GM23248 (cell line): ENCODE data around the gene SCAF11. TPM values are rescaled to one million over a fixed set of nuclear protein-coding genes. Genes with fewer than 3 reads are reported as not detected.
"Not testable (repeated sequence)": the region's sequence is repeated elsewhere in the genome, so short reads cannot be mapped to it uniquely, and the experiment has no call there.

Experiments
- DNase-seq: peaks from one replicate; pipeline ENCODE4 v3.0.0-alpha.2; 2015
- H2AFZ ChIP-seq: fragments of 200-600 bp; sonication (generic); 2 replicates; pipeline ENCODE4 v1.6.1; 2016; ENCODE audit warnings: antibody characterized with exemption
- H3F3A ChIP-seq: fragments of 200-600 bp; sonication (generic); 2 replicates; pipeline ENCODE4 v1.6.1; 2016; ENCODE audit warnings: mild to moderate bottlenecking, antibody characterized with exemption, mixed run types; ENCODE audit not compliant: insufficient read depth
- H3K27ac ChIP-seq: fragments of 200-600 bp; sonication (generic); 2 replicates; pipeline ENCODE4 v1.5.1; 2016; ENCODE audit warnings: mild to moderate bottlenecking
- H3K27me3 ChIP-seq: fragments of 200-600 bp; sonication (generic); replicated peaks from 2 replicates; pipeline ENCODE4 v1.6.1; 2016; ENCODE audit warnings: mild to moderate bottlenecking; ENCODE audit not compliant: insufficient read depth
- H3K36me3 ChIP-seq: fragments of 200-600 bp; sonication (generic); 2 replicates; pipeline ENCODE4 v1.6.1; 2016; ENCODE audit warnings: low read depth, mild to moderate bottlenecking
- H3K4me1 ChIP-seq: fragments of 200-600 bp; sonication (generic); 2 replicates; pipeline ENCODE4 v1.6.1; 2016; ENCODE audit warnings: mild to moderate bottlenecking; ENCODE audit not compliant: insufficient read depth
- H3K4me2 ChIP-seq: fragments of 200-600 bp; sonication (generic); one replicate; pipeline ENCODE4 v1.6.1; 2016; ENCODE audit warnings: mild to moderate bottlenecking; ENCODE audit not compliant: unreplicated experiment
- H3K4me3 ChIP-seq: fragments of 200-600 bp; sonication (generic); 2 replicates; pipeline ENCODE4 v1.5.1; 2016; ENCODE audit warnings: mild to moderate bottlenecking
- H3K79me2 ChIP-seq: fragments of 200-600 bp; sonication (generic); 2 replicates; pipeline ENCODE4 v1.6.1; 2016; ENCODE audit warnings: mild to moderate bottlenecking; ENCODE audit not compliant: insufficient read depth
- H3K9ac ChIP-seq: fragments of 200-600 bp; sonication (generic); 2 replicates; pipeline ENCODE4 v1.6.1; 2016; ENCODE audit warnings: mild to moderate bottlenecking
- H3K9me2 ChIP-seq: fragments of 200-600 bp; sonication (generic); 2 replicates; pipeline ENCODE4 v1.6.1; 2016; ENCODE audit warnings: mixed run types, mild to moderate bottlenecking, moderate library complexity; ENCODE audit not compliant: insufficient read depth
- H3K9me3 ChIP-seq: fragments of 200-600 bp; sonication (generic); one replicate; pipeline ENCODE4 v1.6.1; 2017; ENCODE audit warnings: low read depth
- H4K20me1 ChIP-seq: fragments of 200-600 bp; sonication (generic); 2 replicates; pipeline ENCODE4 v1.6.0; 2016; ENCODE audit not compliant: insufficient read depth
- EZH2 ChIP-seq: fragments of 200-600 bp; sonication (generic); IDR thresholded peaks from 2 replicates; pipeline ENCODE4 v1.6.1; 2018; ENCODE audit warnings: antibody characterized with exemption, mild to moderate bottlenecking; ENCODE audit not compliant: insufficient read depth, poor library complexity, severe bottlenecking
- EZH2phosphoT487 ChIP-seq: fragments of 200-600 bp; sonication (generic); IDR thresholded peaks from 2 replicates; pipeline ENCODE4 v1.6.1; 2018; ENCODE audit warnings: antibody characterized with exemption, moderate library complexity, mild to moderate bottlenecking, low read depth; ENCODE audit not compliant: insufficient read depth
- WGBS, 2 experiments: methylation state at CpG; one replicate each; pipeline ENCODE4 v1.1.6; 2015 to 2017; ENCODE audit warnings: low lambda C conversion rate in 2 of 2, low coverage in 1 of 2; ENCODE audit errors: missing lambda C conversion rate in 2 of 2; 5-methylcytosine and 5-hydroxymethylcytosine counted together
- in situ Hi-C: fragments of 300-500 bp; cut with MboI; formaldehyde crosslinking; loops from 2 replicates; pipeline ENCODE4 v1.15.0; 2020
- polyA plus RNA-seq: library from polyadenylated mRNA; unstranded; fragments of >200 nt; fragmentation: Nextera tagmentation; extraction: Ambion mirVana; gene quantifications from 2 replicates; pipeline ENCODE4 v1.2.1, GENCODE V29; 2016
- total RNA-seq: library from RNA; depleted of rRNA; stranded (reverse); fragments of >200 nt; shearing (Covaris generic); gene quantifications from 2 replicates; pipeline ENCODE4 v1.2.3, GENCODE V29; 2014

Gene SCAF11
- total and polyA plus RNA-seq, 2 experiments from 2014 or later = 70.5 to 88.1 TPM

DNA sequence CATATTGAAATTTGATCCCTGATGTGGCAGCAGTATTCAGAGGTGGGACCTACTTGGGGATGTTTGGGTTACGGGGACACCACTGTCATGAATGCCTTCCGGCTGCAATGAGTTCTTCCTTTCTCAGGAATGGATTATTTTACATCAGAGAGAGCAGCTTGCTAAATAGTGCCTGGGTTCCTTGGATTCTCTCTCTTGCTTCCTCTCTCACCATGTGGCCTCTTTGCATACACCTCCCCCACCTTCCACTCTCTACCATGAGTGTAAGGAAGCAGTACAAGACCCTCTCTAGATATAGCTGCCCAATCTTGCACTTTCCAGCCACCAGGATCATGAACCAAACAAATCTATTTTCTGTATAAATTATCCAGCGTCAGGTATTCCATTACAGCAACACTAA is 15.4 kb upstream of the SCAF11 start:
- Histone ChIP-seq H3F3A (no peaks in the 10 kb centered on the region), H3K9me3 (no peaks in the 10 kb centered on the region), H2AFZ (0 out of 2 replicates have a peak overlapping the region, but pooled peaks have one; percentile 37), H3K27ac (no peak overlapping the region), H3K9me2 (no peaks in the 10 kb centered on the region), H3K36me3 (no peaks in the 10 kb centered on the region), H3K79me2 (no peaks in the 10 kb centered on the region), H3K27me3 (0 out of 2 replicates have a peak, but pooled peaks cover 4% of the 10 kb centered on the region), H4K20me1 (no peaks in the 10 kb centered on the region), H3K4me3 (no peak overlapping the region), H3K9ac (no peak overlapping the region), H3K4me2 (no peak overlapping the region), H3K4me1 (no peaks in the 10 kb centered on the region)
- no peak for DNase-seq
- 42 to 51% methylated on average over 3 of the region's 3 CpGs for WGBS, 2 experiments
- in situ Hi-C loops = no loop called here
- no peak for TF ChIP-seq EZH2phosphoT487
- TF ChIP-seq EZH2 = no peak

DNA sequence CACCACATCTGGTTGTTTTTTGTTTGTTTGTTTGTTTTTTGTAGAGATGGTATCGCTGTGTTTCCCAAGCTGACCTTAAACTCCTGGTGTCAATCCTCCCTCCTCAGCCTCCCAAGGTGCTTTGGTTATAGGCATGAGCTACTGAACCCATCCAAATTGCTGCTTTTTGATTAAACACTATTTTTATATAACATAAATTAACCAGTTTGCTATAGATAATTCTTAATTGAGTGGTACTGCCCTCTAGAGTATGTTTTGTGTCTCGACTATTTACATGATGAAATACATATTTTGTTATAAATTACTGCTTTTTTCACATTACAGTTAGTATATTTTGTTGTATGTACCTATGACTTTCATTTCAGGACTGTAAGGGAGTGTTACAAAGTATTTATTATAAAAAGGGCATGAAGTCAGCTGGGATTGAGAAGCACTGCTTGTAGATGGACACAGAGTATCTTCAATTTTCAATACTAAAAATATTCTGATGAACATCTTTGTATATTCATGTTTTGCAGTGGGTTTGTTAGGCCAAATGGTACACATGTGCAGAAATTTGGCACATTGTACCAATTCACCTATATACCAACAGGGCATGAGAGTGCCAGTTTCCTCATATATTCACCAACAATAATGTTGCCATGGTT is 14.9 kb upstream of the SCAF11 start:
- H3K27me3 ChIP-seq = 0 out of 2 replicates have a peak, but pooled peaks cover 4% of the 10 kb centered on the region
- peak; percentile 43 for DNase-seq
- no peak overlapping the region for H3K27ac ChIP-seq
- H3K9ac ChIP-seq = no peak overlapping the region
- H3K9me2 ChIP-seq = no peaks in the 10 kb centered on the region
- no peaks in the 10 kb centered on the region for H3F3A ChIP-seq
- WGBS, 2 experiments = 60 to 63% methylated on average over 2 of the region's 2 CpGs
- H2AFZ ChIP-seq = peak overlapping the region; percentile 37; the same call in 1 of the 2 replicates
- in situ Hi-C loops = no loop called here
- no peaks in the 10 kb centered on the region for H3K36me3 ChIP-seq
- no peaks in the 10 kb centered on the region for H3K79me2 ChIP-seq
- H3K9me3 ChIP-seq = no peaks in the 10 kb centered on the region
- TF ChIP-seq EZH2 (no peak), EZH2phosphoT487 (no peak)
- H3K4me2 ChIP-seq = no peak overlapping the region
- no peaks in the 10 kb centered on the region for H3K4me1 ChIP-seq
- no peak overlapping the region for H3K4me3 ChIP-seq
- H4K20me1 ChIP-seq = no peaks in the 10 kb centered on the region

DNA sequence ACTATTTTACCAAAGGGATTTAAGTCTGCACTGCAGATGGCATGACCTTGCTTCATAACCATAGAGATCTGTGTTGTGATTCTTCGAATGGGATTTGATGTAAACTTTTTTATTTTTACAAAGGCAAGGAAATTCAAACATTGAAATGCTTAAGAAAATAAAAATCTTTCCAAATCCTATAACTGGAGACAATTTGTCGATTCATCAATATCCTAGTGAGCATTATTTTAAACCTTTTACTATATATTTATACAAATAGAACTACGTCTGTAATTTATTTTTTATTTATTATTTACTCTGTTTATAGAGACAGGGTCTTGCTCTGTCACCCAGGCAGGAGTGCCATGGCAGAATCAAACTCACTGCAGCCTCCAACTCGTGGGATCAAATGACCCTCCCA is 14.3 kb upstream of the SCAF11 start:
- TF ChIP-seq EZH2 = no peak
- TF ChIP-seq EZH2phosphoT487 = no peak
- Histone ChIP-seq H3K27ac (no peak overlapping the region), H3K36me3 (no peaks in the 10 kb centered on the region), H3K9me2 (no peaks in the 10 kb centered on the region), H2AFZ (no peak overlapping the region), H3K4me1 (no peaks in the 10 kb centered on the region), H3K79me2 (no peaks in the 10 kb centered on the region), H3K9ac (no peak overlapping the region), H3K4me2 (no peak overlapping the region), H3K9me3 (no peaks in the 10 kb centered on the region), H4K20me1 (no peaks in the 10 kb centered on the region), H3K27me3 (0 out of 2 replicates have a peak, but pooled peaks cover 4% of the 10 kb centered on the region), H3K4me3 (no peak overlapping the region), H3F3A (no peaks in the 10 kb centered on the region)
- DNase-seq = no peak
- WGBS, 2 experiments = 35 to 49% methylated on average over 4 of the region's 4 CpGs
- in situ Hi-C loops = no loop called here

DNA sequence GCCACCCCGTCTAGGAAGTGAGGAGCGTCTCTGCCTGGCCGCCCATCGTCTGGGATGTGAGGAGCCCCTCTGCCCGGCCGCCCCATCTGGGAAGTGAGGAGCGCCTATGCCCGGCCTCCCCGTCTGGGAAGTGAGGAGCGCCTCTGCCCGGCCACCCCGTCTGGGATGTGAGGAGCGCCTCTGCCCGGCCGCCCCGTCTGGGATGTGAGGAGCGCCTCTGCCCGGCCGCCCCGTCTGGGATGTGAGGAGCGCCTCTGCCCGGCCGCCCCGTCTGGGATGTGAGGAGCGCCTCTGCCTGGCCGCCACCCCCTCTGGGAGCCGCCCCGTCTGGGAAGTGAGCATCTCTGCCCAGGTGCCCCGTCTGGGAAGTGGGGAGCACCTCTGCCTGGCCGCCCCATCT is 9.7 kb upstream of the SCAF11 start:
- DNase-seq, H3K4me1 ChIP-seq, H2AFZ ChIP-seq, H3K9ac ChIP-seq, H3F3A ChIP-seq, H3K9me2 ChIP-seq, H3K4me2 ChIP-seq, H3K36me3 ChIP-seq, in situ Hi-C loops, H4K20me1 ChIP-seq, H3K27ac ChIP-seq, H3K9me3 ChIP-seq, H3K27me3 ChIP-seq, H3K79me2 ChIP-seq, H3K4me3 ChIP-seq: not testable (repeated sequence)
- WGBS, 2 experiments = 50 to 92% methylated on average over 2 to 30 of the region's 30 CpGs

DNA sequence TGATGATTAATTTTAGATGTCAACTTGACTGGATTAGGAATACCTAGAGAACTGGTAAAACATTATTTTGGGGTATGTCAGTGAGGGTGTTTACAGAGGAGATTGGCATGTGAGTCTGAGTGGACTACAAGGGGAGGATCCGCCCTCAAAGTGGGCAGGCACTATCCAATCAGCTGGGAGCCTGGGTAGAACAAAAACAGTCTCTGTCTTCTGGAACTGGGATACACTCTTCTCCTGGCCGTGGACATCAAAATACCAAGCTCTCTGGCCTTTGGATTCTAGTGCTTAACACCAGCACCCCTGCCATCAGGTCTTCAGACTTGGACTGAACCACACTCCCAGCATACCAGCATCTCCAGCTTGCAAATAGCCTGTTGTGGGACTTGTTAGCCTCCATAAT is 4.4 kb upstream of the SCAF11 start:
- Histone ChIP-seq H4K20me1 (no peaks in the 10 kb centered on the region), H3K4me2 (no peak overlapping the region), H3K9me3 (no peaks in the 10 kb centered on the region), H3K4me3 (no peak overlapping the region), H3K4me1 (peaks cover 4% of the 10 kb centered on the region; the same call in 1 of the 2 replicates), H3K79me2 (peaks cover 6% of the 10 kb centered on the region), H3K9me2 (no peaks in the 10 kb centered on the region), H3K36me3 (no peaks in the 10 kb centered on the region), H3K27ac (no peak overlapping the region), H3K9ac (no peak overlapping the region), H3F3A (peaks cover 17% of the 10 kb centered on the region; the same call in 1 of the 2 replicates), H2AFZ (no peak overlapping the region), H3K27me3 (no peaks in the 10 kb centered on the region)
- no peak for DNase-seq
- in situ Hi-C loops = no loop called here
- 43 to 64% methylated on average over 2 of the region's 2 CpGs for WGBS, 2 experiments
- TF ChIP-seq EZH2 (no peak), EZH2phosphoT487 (no peak)
